ENCODE measurements around the gene SOX6. TPM values are rescaled to one million over a fixed set of nuclear protein-coding genes. Genes with fewer than 3 reads are reported as not detected.

SOX6 gene
- total RNA-seq, 1 experiment from 2014 or later = not detected

DNA sequence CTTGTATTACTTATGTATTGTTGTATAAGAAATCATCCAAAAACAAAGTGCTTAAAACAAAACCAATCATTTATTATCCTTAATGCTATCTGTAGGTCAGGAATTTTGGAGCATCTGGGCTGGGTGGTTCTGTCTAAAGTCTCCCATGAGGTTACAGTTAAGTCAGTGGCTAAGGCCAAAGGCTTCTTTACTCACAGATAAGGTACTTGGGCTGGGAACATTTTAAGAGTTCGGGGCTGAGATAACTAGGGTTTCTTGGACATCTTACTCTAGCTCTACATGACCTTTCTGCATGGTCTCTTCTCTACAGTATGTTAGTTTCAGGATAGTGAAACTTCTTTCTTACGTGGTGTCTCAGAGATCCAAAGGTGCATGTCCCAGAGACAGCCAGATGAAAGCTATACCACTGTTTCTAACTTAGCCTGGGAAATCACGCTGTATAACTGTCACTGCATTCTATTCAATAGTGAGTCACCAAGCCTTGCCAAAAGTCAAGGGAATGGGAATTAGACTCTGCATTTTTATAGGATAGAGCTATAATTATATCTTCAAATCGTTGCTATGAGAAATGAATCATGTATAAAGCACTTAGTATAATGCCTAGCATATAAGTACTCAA lies 29.6 kb downstream of the SOX6 start:
- H3K27ac ChIP-seq (ENCODE audit: insufficient read length, low read depth, low read length) = no peak overlapping the region

More for the DNA sequence above, 29.6 kb downstream of the SOX6 start:
- H2AFZ ChIP-seq (ENCODE audit: low read length) = no peak overlapping the region
- H2AK5ac ChIP-seq (ENCODE audit: insufficient read length, low read length) = no peak overlapping the region
- Mint-ChIP-seq H3K4me3 (no peak overlapping the region), H3K4me1 (no peaks in the 10 kb centered on the region), H3K27me3 (ENCODE audit: low read depth) (peaks cover 7% of the 10 kb centered on the region), H3K36me3 (ENCODE audit: insufficient read depth in 1 of 3, low read depth in 3 of 3) (no peaks in the 10 kb centered on the region), H3K9me3 (no peaks in the 10 kb centered on the region), H3K27ac (no peak overlapping the region)
- no peaks in the 10 kb centered on the region for H4K20me1 ChIP-seq (ENCODE audit: control insufficient read depth, insufficient read depth, insufficient read length)
- no peak overlapping the region for H4K91ac ChIP-seq (ENCODE audit: insufficient read length, low read depth, low read length)
- no peak overlapping the region for H3K9ac ChIP-seq (ENCODE audit: extremely low read depth, insufficient read length, low read length)
- DNase-seq = no peak
- no peak overlapping the region for H3K4ac ChIP-seq (ENCODE audit: low read depth, low read length)
- H4K5ac ChIP-seq (ENCODE audit: insufficient read length, low read depth, low read length) = no peak overlapping the region
- H3K79me2 ChIP-seq (ENCODE audit: insufficient read depth, low read length) = no peaks in the 10 kb centered on the region
- WGBS (ENCODE audit: extremely low coverage, insufficient read length, low lambda C conversion rate) = no CpG with 5 or more reads among the region's 4 CpGs
- no peaks in the 10 kb centered on the region for H3K79me1 ChIP-seq (ENCODE audit: insufficient read depth, low read depth, low read length, poor library complexity, severe bottlenecking)
- H3K56ac ChIP-seq (ENCODE audit: insufficient read length, low read depth, low read length) = no peak overlapping the region
- TF ChIP-seq, protein P1, sequence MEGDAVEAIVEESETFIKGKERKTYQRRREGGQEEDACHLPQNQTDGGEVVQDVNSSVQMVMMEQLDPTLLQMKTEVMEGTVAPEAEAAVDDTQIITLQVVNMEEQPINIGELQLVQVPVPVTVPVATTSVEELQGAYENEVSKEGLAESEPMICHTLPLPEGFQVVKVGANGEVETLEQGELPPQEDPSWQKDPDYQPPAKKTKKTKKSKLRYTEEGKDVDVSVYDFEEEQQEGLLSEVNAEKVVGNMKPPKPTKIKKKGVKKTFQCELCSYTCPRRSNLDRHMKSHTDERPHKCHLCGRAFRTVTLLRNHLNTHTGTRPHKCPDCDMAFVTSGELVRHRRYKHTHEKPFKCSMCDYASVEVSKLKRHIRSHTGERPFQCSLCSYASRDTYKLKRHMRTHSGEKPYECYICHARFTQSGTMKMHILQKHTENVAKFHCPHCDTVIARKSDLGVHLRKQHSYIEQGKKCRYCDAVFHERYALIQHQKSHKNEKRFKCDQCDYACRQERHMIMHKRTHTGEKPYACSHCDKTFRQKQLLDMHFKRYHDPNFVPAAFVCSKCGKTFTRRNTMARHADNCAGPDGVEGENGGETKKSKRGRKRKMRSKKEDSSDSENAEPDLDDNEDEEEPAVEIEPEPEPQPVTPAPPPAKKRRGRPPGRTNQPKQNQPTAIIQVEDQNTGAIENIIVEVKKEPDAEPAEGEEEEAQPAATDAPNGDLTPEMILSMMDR (conservative IDR thresholded peaks at IDR 0.05) = no peak
- no peaks in the 10 kb centered on the region for H3K9me3 ChIP-seq (ENCODE audit: control insufficient read depth, low read depth, low read length)
- no peak overlapping the region for H3K18ac ChIP-seq (ENCODE audit: insufficient read length, low read depth, low read length)
- H3K27me3 ChIP-seq (ENCODE audit: insufficient read depth, low read length) = no peaks in the 10 kb centered on the region
- H2BK5ac ChIP-seq (ENCODE audit: insufficient read length, low read length) = no peak overlapping the region
- no peak overlapping the region for H2BK120ac ChIP-seq (ENCODE audit: low read depth, low read length, poor library complexity, severe bottlenecking)
- H3T11ph ChIP-seq (ENCODE audit: low read length) = no peak overlapping the region
- H3K23ac ChIP-seq (ENCODE audit: insufficient read length, low read depth, low read length) = no peak overlapping the region
- H3K23me2 ChIP-seq (ENCODE audit: insufficient read length, low read depth, low read length, poor library complexity, severe bottlenecking) = no peaks in the 10 kb centered on the region
- no peak overlapping the region for H2BK15ac ChIP-seq (ENCODE audit: low read depth, low read length)
- H2BK12ac ChIP-seq (ENCODE audit: insufficient read length, low read depth, low read length) = no peak overlapping the region
- H3K4me2 ChIP-seq (ENCODE audit: insufficient read depth, insufficient read length, low read length) = no peak overlapping the region
- no peak overlapping the region for H2BK20ac ChIP-seq (ENCODE audit: low read depth, low read length, poor library complexity, severe bottlenecking)
- H4K8ac ChIP-seq (replicated peaks; ENCODE audit: insufficient read length, low read depth, low read length) = no peak overlapping the region
- H3K4me1 ChIP-seq (ENCODE audit: insufficient read depth, low read length) = no peaks in the 10 kb centered on the region
- no peak overlapping the region for H3K14ac ChIP-seq (ENCODE audit: insufficient read depth, low read length)
